ENCODE results near the gene KLRK1. TPM values are rescaled to one million over a fixed set of nuclear protein-coding genes. Genes with fewer than 3 reads are reported as not detected.
"Not testable (repeated sequence)": the region's sequence is repeated elsewhere in the genome, so short reads cannot be mapped to it uniquely, and the experiment has no call there.

KLRK1 gene
- total and polyA plus RNA-seq, 2 of the 4 experiments (the other 2 are of a cell fraction): not detected

GRCh38 chr12:10381928-10382628, 7.8 kb downstream of the KLRK1 start:
- Histone ChIP-seq H3K4me2 (ENCODE audit: low read depth, low read length) (no peak overlapping the region), H3K36me3 (ENCODE audit: control insufficient read depth, insufficient read depth, low read length) (no peaks in the 10 kb centered on the region), H3K23ac (ENCODE audit: low read depth, low read length) (no peak overlapping the region), H4K20me1 (ENCODE audit: insufficient read depth, low read length) (no peaks in the 10 kb centered on the region), H3K4me1 (ENCODE audit: control insufficient read depth, insufficient read depth, low read length) (no peaks in the 10 kb centered on the region), H2BK15ac (ENCODE audit: low read depth, low read length) (no peak overlapping the region), H2BK20ac (ENCODE audit: low read depth, low read length) (no peak overlapping the region), H3K27me3 (ENCODE audit: control insufficient read depth, insufficient read depth, low read length) (no peaks in the 10 kb centered on the region), H3K79me1 (ENCODE audit: low read depth in 1 of 2, low read length in 2 of 2) (no peaks in the 10 kb centered on the region), H3K18ac (ENCODE audit: low read depth, low read length) (no peak overlapping the region), H4K8ac (ENCODE audit: low read depth in 2 of 2, low read length in 2 of 2) (no peak overlapping the region), H4K5ac (ENCODE audit: low read depth, low read length) (no peak overlapping the region), H3K14ac (replicated peaks; ENCODE audit: low read depth, low read length) (no peak overlapping the region), H3K9ac (ENCODE audit: low read depth, low read length) (no peak overlapping the region), H2AFZ (replicated peaks; ENCODE audit: low read length, poor library complexity) (no peak overlapping the region), H3K9me1 (ENCODE audit: insufficient read depth, low read length) (no peaks in the 10 kb centered on the region), H2AK5ac (ENCODE audit: low read depth, low read length) (no peak overlapping the region), H3K4ac (ENCODE audit: low read depth, low read length) (no peak overlapping the region), H3K9me3 (ENCODE audit: control insufficient read depth, insufficient read depth, low read length) (no peaks in the 10 kb centered on the region), H3K56ac (ENCODE audit: extremely low read depth, insufficient read depth, low read length) (no peak overlapping the region), H3K4me3 (ENCODE audit: insufficient read depth, low read depth, low read length) (no peak overlapping the region), H4K91ac (ENCODE audit: insufficient read depth, low read depth, low read length) (no peak overlapping the region), H2BK120ac (ENCODE audit: low read depth, low read length) (no peak overlapping the region), H3K27ac (ENCODE audit: insufficient read depth, low read length) (no peak overlapping the region), H2AK9ac (replicated peaks; ENCODE audit: low read depth, low read length, poor library complexity) (no peak overlapping the region), H2BK5ac (ENCODE audit: low read depth, low read length, poor library complexity, severe bottlenecking) (no peak overlapping the region)
- DNase-seq: no peak
- CTCF ChIA-PET: interaction anchor here (0.9 kb wide), 1 partner anchor 15 kb away, joined by 3 read pairs; no protein-coding TSS in a partner anchor
- ATAC-seq (ENCODE audit: low read depth): no peak
- POLR2A ChIA-PET (ENCODE audit: unreplicated experiment): no interaction called here
- TF ChIP-seq CTCF (conservative IDR thresholded peaks at IDR 0.05; ENCODE audit: low read depth, low read length): no peak
- no peak for TF ChIP-seq CHD1 (IDR thresholded peaks at IDR 0.05; ENCODE audit: low read depth, low read length)
- TF ChIP-seq BHLHE40 (IDR thresholded peaks at IDR 0.05; ENCODE audit: low read depth, low read length): no peak
- intact Hi-C loops (cut with micrococcal nuclease): no loop called here
- no TSS peak for BruUV-seq (replicated peaks)
- in situ Hi-C loops (cut with MboI; ENCODE audit: low sequenced_read_pairs): no loop called here
- dilution Hi-C loops (cut with HindIII; ENCODE audit: low sequenced_read_pairs, unreplicated experiment): no loop called here
- WGBS, 2 experiments (ENCODE audit: extremely low coverage in 2 of 2, insufficient read length in 1 of 2): no CpG with 5 or more reads among the region's 4 CpGs

- H3K4me1 ChIP-seq (ENCODE audit: control insufficient read depth, insufficient read depth, low read length); in situ Hi-C loops (cut with MboI; ENCODE audit: low sequenced_read_pairs); H4K91ac ChIP-seq (ENCODE audit: insufficient read depth, low read depth, low read length); H4K5ac ChIP-seq (ENCODE audit: low read depth, low read length); H2BK120ac ChIP-seq (ENCODE audit: low read depth, low read length); H3K36me3 ChIP-seq (ENCODE audit: control insufficient read depth, insufficient read depth, low read length); DNase-seq; H2AK9ac ChIP-seq (replicated peaks; ENCODE audit: low read depth, low read length, poor library complexity); CTCF ChIA-PET; H3K9me1 ChIP-seq (ENCODE audit: insufficient read depth, low read length); H3K56ac ChIP-seq (ENCODE audit: extremely low read depth, insufficient read depth, low read length); H3K27ac ChIP-seq (ENCODE audit: insufficient read depth, low read length); H3K14ac ChIP-seq (replicated peaks; ENCODE audit: low read depth, low read length); H2AK5ac ChIP-seq (ENCODE audit: low read depth, low read length); H2BK5ac ChIP-seq (ENCODE audit: low read depth, low read length, poor library complexity, severe bottlenecking); H4K8ac ChIP-seq (ENCODE audit: low read depth in 2 of 2, low read length in 2 of 2); H3K27me3 ChIP-seq (ENCODE audit: control insufficient read depth, insufficient read depth, low read length); H2AFZ ChIP-seq (replicated peaks; ENCODE audit: low read length, poor library complexity); H3K9ac ChIP-seq (ENCODE audit: low read depth, low read length); H3K9me3 ChIP-seq (ENCODE audit: control insufficient read depth, insufficient read depth, low read length); H4K20me1 ChIP-seq (ENCODE audit: insufficient read depth, low read length); POLR2A ChIA-PET (ENCODE audit: unreplicated experiment); H3K79me1 ChIP-seq (ENCODE audit: low read depth in 1 of 2, low read length in 2 of 2); H2BK20ac ChIP-seq (ENCODE audit: low read depth, low read length); BruUV-seq (replicated peaks); H3K23ac ChIP-seq (ENCODE audit: low read depth, low read length); H3K4me3 ChIP-seq (ENCODE audit: insufficient read depth, low read depth, low read length); H3K4ac ChIP-seq (ENCODE audit: low read depth, low read length); dilution Hi-C loops (cut with HindIII; ENCODE audit: low sequenced_read_pairs, unreplicated experiment); H3K18ac ChIP-seq (ENCODE audit: low read depth, low read length); H3K4me2 ChIP-seq (ENCODE audit: low read depth, low read length); H2BK15ac ChIP-seq (ENCODE audit: low read depth, low read length); intact Hi-C loops (cut with micrococcal nuclease); ATAC-seq (ENCODE audit: low read depth): not testable (repeated sequence)
- no CpG with 5 or more reads among the region's 2 CpGs for WGBS, 2 experiments (ENCODE audit: extremely low coverage in 2 of 2, insufficient read length in 1 of 2)
Observed at GRCh38 chr12:10378737-10379136, 11.1 kb downstream of the KLRK1 start.
